ENCODE results near the gene MEX3C.

MEX3C gene

GRCh38 chr18:51195451-51196117 lies 1.9 kb downstream of the MEX3C start:
- peak; percentile 19 for ATAC-seq

GRCh38 chr18:51195086-51195450 lies 2.4 kb downstream of the MEX3C start:
- no peak for ATAC-seq
- TF ChIP-seq TSHZ2 (CRISPR knock-in tag; IDR thresholded peaks at IDR 0.05) (no peak), ISL1 (CRISPR knock-in tag; IDR thresholded peaks at IDR 0.05) (no peak), PPARA (CRISPR knock-in tag; IDR thresholded peaks at IDR 0.05; ENCODE audit: borderline replicate concordance) (no peak), ZFP30 (CRISPR knock-in tag; IDR thresholded peaks at IDR 0.05) (no peak)

More at GRCh38 chr18:51195451-51196117, 1.9 kb downstream of the MEX3C start:
- TF ChIP-seq ZC3H10 (CRISPR knock-in tag; IDR thresholded peaks at IDR 0.05) (no peak), GLIS3 (CRISPR knock-in tag; IDR thresholded peaks at IDR 0.05) (no peak), CREB5 (CRISPR knock-in tag; IDR thresholded peaks at IDR 0.05; ENCODE audit: low read depth) (no peak)

GRCh38 chr18:51194604-51195003 lies 2.9 kb downstream of the MEX3C start:
- no peak for TF ChIP-seq ZNF565 (CRISPR knock-in tag; conservative IDR thresholded peaks at IDR 0.05; ENCODE audit: low read depth)
- TF ChIP-seq POU6F1 (CRISPR knock-in tag; IDR thresholded peaks at IDR 0.05; ENCODE audit: borderline replicate concordance, low read depth), result no peak
- TF ChIP-seq CSDC2 (CRISPR knock-in tag; IDR thresholded peaks at IDR 0.05), result no peak
- TF ChIP-seq ZNF70 (CRISPR knock-in tag; IDR thresholded peaks at IDR 0.05), result no peak
- TF ChIP-seq ZC3H10 (CRISPR knock-in tag; IDR thresholded peaks at IDR 0.05), result no peak
- TF ChIP-seq ARNTL (CRISPR knock-in tag; IDR thresholded peaks at IDR 0.05; ENCODE audit: borderline replicate concordance, low read depth), result no peak
- TF ChIP-seq GLIS3 (CRISPR knock-in tag; IDR thresholded peaks at IDR 0.05), result no peak
- no peak for TF ChIP-seq TSHZ2 (CRISPR knock-in tag; IDR thresholded peaks at IDR 0.05)
- TF ChIP-seq PATZ1 (CRISPR knock-in tag; IDR thresholded peaks at IDR 0.05; ENCODE audit: borderline replicate concordance), result no peak
- no peak for TF ChIP-seq ZFP30 (CRISPR knock-in tag; IDR thresholded peaks at IDR 0.05)
- ATAC-seq, result no peak

GRCh38 chr18:51193621-51194287 lies 3.7 kb downstream of the MEX3C start:
- ATAC-seq, result no peak
- TF ChIP-seq CSDC2 (CRISPR knock-in tag; IDR thresholded peaks at IDR 0.05) (no peak), BACH2 (CRISPR knock-in tag; IDR thresholded peaks at IDR 0.05; ENCODE audit: borderline replicate concordance) (no peak), ESRRG (CRISPR knock-in tag; IDR thresholded peaks at IDR 0.05) (no peak), ZFP30 (CRISPR knock-in tag; IDR thresholded peaks at IDR 0.05) (no peak), ZNF8 (CRISPR knock-in tag; IDR thresholded peaks at IDR 0.05) (no peak), CREB5 (CRISPR knock-in tag; IDR thresholded peaks at IDR 0.05; ENCODE audit: low read depth) (no peak), ARNTL (CRISPR knock-in tag; IDR thresholded peaks at IDR 0.05; ENCODE audit: borderline replicate concordance, low read depth) (no peak), GLIS3 (CRISPR knock-in tag; IDR thresholded peaks at IDR 0.05) (no peak), ISL1 (CRISPR knock-in tag; IDR thresholded peaks at IDR 0.05) (no peak; the same call in none of the 2 replicates), ZNF70 (CRISPR knock-in tag; IDR thresholded peaks at IDR 0.05) (no peak), PATZ1 (CRISPR knock-in tag; IDR thresholded peaks at IDR 0.05; ENCODE audit: borderline replicate concordance) (no peak)

Data from SK-N-SH treated with all-trans-retinoic acid at 6 μM for 48 hours (cell line).